Suprapubic skin (tissue), 4 donors: ENCODE data around the gene OTOG. TPM values are rescaled to one million over a fixed set of nuclear protein-coding genes. Genes with fewer than 3 reads are reported as not detected.

Source experiments
- DNase-seq, 2 donors: peaks; one replicate each; pipeline ENCODE4 v3.0.0-alpha.2; 2019; ENCODE audit warnings: low spot score in 2 of 2
- H3K27ac ChIP-seq: fragments of 200-600 bp; sonication (generic); one replicate; pipeline ENCODE4 v1.5.1; 2019
- H3K27me3 ChIP-seq: fragments of 200-600 bp; sonication (generic); one replicate; pipeline ENCODE4 v1.5.1; 2019
- H3K36me3 ChIP-seq: fragments of 200-600 bp; sonication (generic); one replicate; pipeline ENCODE4 v1.5.1; 2019
- H3K4me1 ChIP-seq: fragments of 200-600 bp; sonication (generic); one replicate; pipeline ENCODE4 v1.5.1; 2019
- H3K4me3 ChIP-seq: fragments of 200-600 bp; sonication (generic); one replicate; pipeline ENCODE4 v1.5.1; 2019; ENCODE audit warnings: mild to moderate bottlenecking
- H3K9me3 ChIP-seq: fragments of 200-600 bp; sonication (generic); one replicate; pipeline ENCODE4 v1.5.1; 2019
- CTCF ChIP-seq, 2 donors: fragments of 200-600 bp in 1 of 2; fragments of 450-650 bp in 1 of 2; sonication (generic) in 1 of 2; IDR thresholded peaks; one replicate each; pipeline ENCODE4 v1.5.1; 2016 to 2019; ENCODE audit warnings: antibody characterized with exemption in 2 of 2, mild to moderate bottlenecking in 1 of 2, moderate library complexity in 1 of 2
- EP300 ChIP-seq: sonication (generic); formaldehyde crosslinking; IDR thresholded peaks from one replicate; pipeline ENCODE4 v1.6.1; 2017; ENCODE audit warnings: antibody characterized with exemption
- POLR2A ChIP-seq, 2 donors: fragments of 450-650 bp; IDR thresholded peaks; one replicate each; pipeline ENCODE4 v1.6.1; 2017; ENCODE audit warnings: antibody characterized with exemption in 2 of 2, mild to moderate bottlenecking in 2 of 2, moderate library complexity in 2 of 2
- POLR2AphosphoS5 ChIP-seq, 3 donors: sonication (generic); formaldehyde crosslinking; IDR thresholded peaks; one replicate each; pipeline ENCODE4 v1.6.1; 2017; ENCODE audit warnings: antibody characterized with exemption in 3 of 3
- WGBS: methylation state at CpG from one replicate; pipeline ENCODE4 v1.1.5; 2018; 5-methylcytosine and 5-hydroxymethylcytosine counted together
- total RNA-seq, 4 donors: library from RNA; depleted of rRNA; stranded (reverse); fragments of >200 nt; gene quantifications; one replicate each; pipeline ENCODE4 v1.1.0, GENCODE V29; 2016

OTOG gene
- total RNA-seq, 4 donors from 2014 or later, result not detected

- DNase-seq, result no peak
- no peaks in the 10 kb centered on the region for H3K36me3 ChIP-seq
- no peaks in the 10 kb centered on the region for H3K4me1 ChIP-seq
- no peak for TF ChIP-seq POLR2A (IDR thresholded peaks at IDR 0.05)
- no peak for TF ChIP-seq EP300
- no peak for TF ChIP-seq CTCF (IDR thresholded peaks at IDR 0.05)
- TF ChIP-seq POLR2AphosphoS5 (IDR thresholded peaks at IDR 0.05), result no peak
- H3K27ac ChIP-seq, result no peak overlapping the region
- peaks cover 27% of the 10 kb centered on the region for H3K27me3 ChIP-seq
- no peaks in the 10 kb centered on the region for H3K9me3 ChIP-seq
- WGBS, result 69% methylated on average over 14 of the region's 18 CpGs
- H3K4me3 ChIP-seq, result no peak overlapping the region
Observed at GRCh38 chr11:17687946-17688670, 141.0 kb downstream of the OTOG start.

- no peak overlapping the region for H3K27ac ChIP-seq
- peaks cover 44% of the 10 kb centered on the region for H3K27me3 ChIP-seq
- no peak overlapping the region for H3K4me3 ChIP-seq
- no peaks in the 10 kb centered on the region for H3K9me3 ChIP-seq
- no peak for TF ChIP-seq POLR2A (IDR thresholded peaks at IDR 0.05)
- no peak for TF ChIP-seq CTCF (IDR thresholded peaks at IDR 0.05)
- no peak for TF ChIP-seq POLR2AphosphoS5 (IDR thresholded peaks at IDR 0.05)
- TF ChIP-seq EP300, result no peak
- H3K4me1 ChIP-seq, result no peaks in the 10 kb centered on the region
- WGBS, result 78% methylated on average over 2 of the region's 2 CpGs
- DNase-seq, result no peak
- H3K36me3 ChIP-seq, result no peaks in the 10 kb centered on the region
Observed at GRCh38 chr11:17691550-17691949, 144.5 kb downstream of the OTOG start.

- no peak for DNase-seq
- H3K9me3 ChIP-seq, result no peaks in the 10 kb centered on the region
- H3K4me3 ChIP-seq, result no peak overlapping the region
- no peaks in the 10 kb centered on the region for H3K36me3 ChIP-seq
- peaks cover 49% of the 10 kb centered on the region for H3K27me3 ChIP-seq
- WGBS, result 53% methylated on average over 10 of the region's 10 CpGs
- H3K4me1 ChIP-seq, result no peaks in the 10 kb centered on the region
- no peak overlapping the region for H3K27ac ChIP-seq
- TF ChIP-seq POLR2A (IDR thresholded peaks at IDR 0.05), result no peak
- no peak for TF ChIP-seq POLR2AphosphoS5 (IDR thresholded peaks at IDR 0.05)
- no peak for TF ChIP-seq CTCF (IDR thresholded peaks at IDR 0.05)
- TF ChIP-seq EP300, result no peak
Observed at GRCh38 chr11:17691976-17692375, 144.9 kb downstream of the OTOG start.

GRCh38 chr11:17692931-17693330 lies 145.9 kb downstream of the OTOG start:
- Histone ChIP-seq H3K4me1 (no peaks in the 10 kb centered on the region), H3K27me3 (peaks cover 51% of the 10 kb centered on the region), H3K36me3 (no peaks in the 10 kb centered on the region), H3K9me3 (no peaks in the 10 kb centered on the region), H3K4me3 (no peak overlapping the region), H3K27ac (no peak overlapping the region)
- WGBS, result 76% methylated on average over 7 of the region's 7 CpGs
- DNase-seq, result no peak
- TF ChIP-seq POLR2AphosphoS5 (IDR thresholded peaks at IDR 0.05) (no peak), CTCF (IDR thresholded peaks at IDR 0.05) (no peak), POLR2A (IDR thresholded peaks at IDR 0.05) (no peak), EP300 (no peak)

- no peaks in the 10 kb centered on the region for H3K36me3 ChIP-seq
- peaks cover 51% of the 10 kb centered on the region for H3K27me3 ChIP-seq
- TF ChIP-seq POLR2A (IDR thresholded peaks at IDR 0.05) (no peak), EP300 (no peak), CTCF (IDR thresholded peaks at IDR 0.05) (no peak), POLR2AphosphoS5 (IDR thresholded peaks at IDR 0.05) (no peak)
- WGBS, result 73% methylated on average over 4 of the region's 4 CpGs
- no peak overlapping the region for H3K4me3 ChIP-seq
- no peak overlapping the region for H3K27ac ChIP-seq
- no peak for DNase-seq
- no peaks in the 10 kb centered on the region for H3K4me1 ChIP-seq
- H3K9me3 ChIP-seq, result no peaks in the 10 kb centered on the region
Observed at GRCh38 chr11:17693531-17693930, 146.5 kb downstream of the OTOG start.
